Adrenal gland (tissue), 12 donors: ENCODE measurements around the gene TMEM258. TPM values are rescaled to one million over a fixed set of nuclear protein-coding genes. Genes with fewer than 3 reads are reported as not detected.
A peak's percentile ranks its signal among the peaks of the same experiment; 100 is the strongest.

Experiments
- DNase-seq, 7 donors: peaks; one replicate each; pipeline ENCODE4 v3.0.0-alpha.2; 2019 to 2020
- H3K27ac ChIP-seq, 5 donors: fragments of 200-600 bp; sonication (generic) in 4 of 5; 1 replicate in 3 of 5; 2 replicates in 2 of 5; pipeline versions ENCODE4 v1.5.1 to v1.8.0; 2016 to 2020; ENCODE audit warnings: mild to moderate bottlenecking in 1 of 5
- H3K27me3 ChIP-seq: fragments of 200-600 bp; 2 replicates; pipeline ENCODE4 v1.8.0; 2021
- H3K36me3 ChIP-seq, 2 donors: fragments of 200-600 bp; replicated peaks in 1 of 2; 1 replicate in 1 of 2; 2 replicates in 1 of 2; pipeline versions ENCODE4 v1.5.1 to v1.8.0; 2018 to 2022
- H3K4me1 ChIP-seq, 2 donors: fragments of 200-600 bp; replicated peaks in 1 of 2; 1 replicate in 1 of 2; 2 replicates in 1 of 2; pipeline versions ENCODE4 v1.5.1 to v1.8.0; 2018 to 2021
- H3K4me3 ChIP-seq, 4 donors: fragments of 200-600 bp; sonication (generic) in 3 of 4; one replicate each; pipeline ENCODE4 v1.5.1; 2016 to 2018
- H3K9me3 ChIP-seq, 3 donors: fragments of 200-600 bp; sonication (generic) in 1 of 3; replicated peaks in 1 of 3; 1 replicate in 2 of 3; 2 replicates in 1 of 3; pipeline versions ENCODE4 v1.5.1 to v1.8.0; 2016 to 2021
- CTCF ChIP-seq, 6 experiments: fragments of 450-650 bp in 4 of 6; fragments of 200-600 bp in 2 of 6; sonication (generic) in 1 of 6; IDR thresholded peaks; 1 replicate in 5 of 6; 2 replicates in 1 of 6; pipeline versions ENCODE4 v1.5.1 to v1.8.0; 2016 to 2021; ENCODE audit warnings: antibody characterized with exemption in 6 of 6, mild to moderate bottlenecking in 2 of 6, moderate library complexity in 1 of 6
- POLR2A ChIP-seq, 2 donors: fragments of 450-650 bp; IDR thresholded peaks; one replicate each; pipeline ENCODE4 v1.6.1; 2017; ENCODE audit warnings: antibody characterized with exemption in 2 of 2, mild to moderate bottlenecking in 2 of 2, moderate library complexity in 1 of 2
- WGBS, 4 donors: extraction: QIAGEN DNeasy Blood & Tissue Kit in 2 of 4; methylation state at CpG; one replicate each; pipeline versions ENCODE4 v1.1.5 to v1.1.7; 2013 to 2017; 5-methylcytosine and 5-hydroxymethylcytosine counted together
- intact Hi-C, 2 donors: fragments of 100-400 bp; cut with DNase I; formaldehyde crosslinking; loops; one replicate each; pipeline versions ENCODE4 v1.14.1 to v1.15.0; 2022 to 2023
- polyA plus RNA-seq, 3 donors: library from polyadenylated mRNA; stranded (reverse); fragments of 200-250 nt in 2 of 3; fragments of 350-450 nt in 1 of 3; fragmentation: Illumina TruSeq in 1 of 3; extraction: RNeasy Lipid Tissue Mini Kit (QIAGEN cat#74804) in 1 of 3; gene quantifications; one replicate each; pipeline ENCODE4 v1.2.3, GENCODE V29; 2013 to 2014
- total RNA-seq, 9 donors: library from RNA; depleted of rRNA in 4 of 9; stranded (reverse); fragments of >200 nt in 4 of 9; fragments of 120-200 nt in 1 of 9; fragmentation: NEBNext Ultra II Directional in 1 of 9; extraction: Animal tissue kit (Norgen Biotek cat#: 25700) in 1 of 9; gene quantifications; one replicate each; pipeline versions ENCODE4 v1.1.0 to v1.2.4, GENCODE V29; 2013 to 2023
- donor health status: healthy with polysubstance abuse.
- donor health status: Bipolar disorder and iron deficiency.
- donor health status: DM: yes; HTN: yes; CAD: no.
- donor health status: DM: no; HTN: no; CAD: no.
- donor health status: DM: no; HTN: no; CAD: no.
- donor health status: DM: yes; HTN: yes; CAD: no.

TMEM258 gene
- total and polyA plus RNA-seq, 12 donors = 22.8 to 215 (median 139) TPM

DNA sequence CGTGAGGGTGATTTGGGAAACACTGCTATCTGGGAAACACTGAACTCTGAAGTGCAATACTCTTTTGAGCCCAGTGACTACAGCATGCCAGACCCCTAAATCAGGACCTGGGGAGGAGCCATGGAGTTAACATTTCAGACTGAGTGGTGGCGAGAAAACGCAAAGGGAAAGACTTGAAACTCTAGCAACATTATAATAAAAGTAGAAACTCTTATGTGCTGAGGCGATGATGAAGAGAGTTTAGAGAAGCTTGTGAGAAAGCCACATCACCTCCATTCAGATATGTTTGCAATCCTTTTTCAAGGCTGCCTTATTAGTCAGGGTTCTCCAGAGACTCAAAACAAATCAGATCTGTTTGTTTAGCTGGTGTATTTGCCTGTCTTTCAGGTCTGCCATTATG lies 2.2 kb upstream of the TMEM258 start:
- no peaks in the 10 kb centered on the region for H3K27me3 ChIP-seq
- TF ChIP-seq CTCF (IDR thresholded peaks at IDR 0.05) = no peak
- no peak for TF ChIP-seq POLR2A (IDR thresholded peaks at IDR 0.05)
- H3K9me3 ChIP-seq = no peaks in the 10 kb centered on the region
- WGBS, 4 donors = 80 to 92% (median 88%) methylated on average over 4 of the region's 4 CpGs
- peaks cover 5 to 24% of the 10 kb centered on the region in 2 donors for H3K4me1 ChIP-seq
- peaks cover 0 to 10% of the 10 kb centered on the region in 2 donors for H3K36me3 ChIP-seq
- no peak overlapping the region for H3K27ac ChIP-seq
- no peak overlapping the region for H3K4me3 ChIP-seq
- intact Hi-C loops = no loop called here
- no peak for DNase-seq

GRCh38 chr11:61793829-61794204 lies 1.4 kb upstream of the TMEM258 start:
- intact Hi-C loops = no loop called here
- WGBS, 4 donors = 51 to 75% (median 64%) methylated on average over 2 to 3 of the region's 3 CpGs

DNA sequence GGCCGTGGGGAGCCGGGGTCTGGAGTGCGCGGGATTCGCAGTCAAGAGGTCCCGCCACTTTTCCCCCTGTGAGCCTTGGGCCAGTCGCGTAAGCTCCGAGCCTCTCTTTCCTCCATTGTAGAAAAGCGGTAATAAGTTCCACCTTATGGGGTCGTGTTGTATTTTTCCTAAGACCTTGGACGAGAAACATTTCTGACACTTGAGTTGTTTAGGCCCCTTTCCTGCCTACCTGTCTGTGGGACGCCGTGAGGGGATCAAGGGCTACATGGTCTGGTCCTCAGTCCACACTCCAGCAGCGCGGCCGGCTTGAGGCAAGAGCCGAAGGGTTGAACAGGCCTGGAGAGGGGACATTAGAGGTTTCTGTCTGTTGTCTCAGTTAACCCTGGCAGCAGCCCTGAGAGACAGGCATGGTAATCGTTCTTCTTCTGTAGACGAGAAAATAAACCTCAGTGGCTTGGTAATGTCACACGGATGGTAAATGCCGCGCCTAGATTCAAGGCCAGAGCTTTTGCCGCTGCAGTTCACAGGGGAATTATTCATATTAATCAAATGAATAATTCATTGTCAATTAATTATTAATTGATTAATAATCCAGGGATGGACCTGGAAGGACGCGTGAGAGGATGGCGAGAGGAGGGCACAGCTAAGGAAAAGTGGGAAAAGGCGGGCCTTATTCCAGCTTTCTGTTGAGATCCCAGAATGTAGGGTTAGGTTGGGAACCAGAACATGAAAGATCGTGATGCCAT lies 857 bp upstream of the TMEM258 start:
- peak overlapping the region in 4 of 5 donors; percentile 89 to 97 (median 93) for H3K27ac ChIP-seq
- 3 to 5% (median 4%) methylated on average over 17 to 29 of the region's 29 CpGs for WGBS, 4 donors
- intact Hi-C loops = no loop called here
- peaks cover 5 to 24% of the 10 kb centered on the region in 2 donors for H3K4me1 ChIP-seq
- H3K36me3 ChIP-seq = peaks cover 0 to 23% of the 10 kb centered on the region in 2 donors
- no peaks in the 10 kb centered on the region for H3K9me3 ChIP-seq
- no peaks in the 10 kb centered on the region for H3K27me3 ChIP-seq
- no peak for DNase-seq
- no peak for TF ChIP-seq CTCF (IDR thresholded peaks at IDR 0.05)
- TF ChIP-seq POLR2A (IDR thresholded peaks at IDR 0.05) = no peak
- peak overlapping the region; percentile 36 to 70 (median 54) for H3K4me3 ChIP-seq

More at GRCh38 chr11:61793829-61794204, 1.4 kb upstream of the TMEM258 start:
- Histone ChIP-seq H3K27ac (no peak overlapping the region), H3K4me1 (peaks cover 5 to 24% of the 10 kb centered on the region in 2 donors), H3K36me3 (peaks cover 0 to 17% of the 10 kb centered on the region in 2 donors), H3K9me3 (no peaks in the 10 kb centered on the region), H3K4me3 (no peak overlapping the region), H3K27me3 (no peaks in the 10 kb centered on the region)
- TF ChIP-seq POLR2A (IDR thresholded peaks at IDR 0.05) (no peak), CTCF (IDR thresholded peaks at IDR 0.05) (no peak)
- DNase-seq = no peak

GRCh38 chr11:61791737-61792309 lies 576 bp downstream of the TMEM258 start:
- peak; percentile 66 to 93 (median 83) for DNase-seq
- no peak for TF ChIP-seq CTCF (IDR thresholded peaks at IDR 0.05)
- no peak for TF ChIP-seq POLR2A (IDR thresholded peaks at IDR 0.05)
- peaks cover 0 to 37% of the 10 kb centered on the region in 2 donors for H3K36me3 ChIP-seq
- peak overlapping the region; percentile 22 to 97 (median 90) for H3K27ac ChIP-seq
- intact Hi-C loops = no loop called here
- H3K4me1 ChIP-seq = peaks cover 5 to 18% of the 10 kb centered on the region in 2 donors
- 5% methylated on average over 12 to 14 of the region's 14 CpGs for WGBS, 4 donors
- no peaks in the 10 kb centered on the region for H3K9me3 ChIP-seq
- H3K27me3 ChIP-seq = no peaks in the 10 kb centered on the region
- H3K4me3 ChIP-seq = peak overlapping the region; percentile 44 to 70 (median 54)
